H9 (cell line): ENCODE results near the gene MYB. TPM values are rescaled to one million over a fixed set of nuclear protein-coding genes. Genes with fewer than 3 reads are reported as not detected.

ENCODE experiments used
- DNase-seq: peaks from one replicate; pipeline ENCODE4 v3.0.0-alpha.2; 2017
- H2AFZ ChIP-seq: one replicate; pipeline ENCODE4 v1.6.1; 2013; ENCODE audit warnings: mild to moderate bottlenecking, low read length, control low read depth, moderate library complexity
- H2AK5ac ChIP-seq: 2 replicates; pipeline ENCODE4 v1.6.1; 2013; ENCODE audit warnings: low read length, control low read depth, mixed read lengths; ENCODE audit not compliant: insufficient read length
- H2BK120ac ChIP-seq: one replicate; pipeline ENCODE4 v1.6.1; 2013; ENCODE audit warnings: low read depth, mild to moderate bottlenecking, low read length, control low read depth, inconsistent platforms; ENCODE audit not compliant: poor library complexity, severe bottlenecking
- H2BK12ac ChIP-seq: 2 replicates; pipeline ENCODE4 v1.6.1; 2013; ENCODE audit warnings: low read length, control low read depth, mixed read lengths, low read depth; ENCODE audit not compliant: insufficient read length
- H2BK15ac ChIP-seq: 2 replicates; pipeline ENCODE4 v1.6.1; 2013; ENCODE audit warnings: low read depth, low read length, control low read depth
- H2BK20ac ChIP-seq: one replicate; pipeline ENCODE4 v1.6.1; 2013; ENCODE audit warnings: low read depth, mild to moderate bottlenecking, low read length, control low read depth, inconsistent platforms; ENCODE audit not compliant: poor library complexity, severe bottlenecking
- H2BK5ac ChIP-seq: 2 replicates; pipeline ENCODE4 v1.6.1; 2013; ENCODE audit warnings: low read length, control low read depth, mixed read lengths; ENCODE audit not compliant: insufficient read length
- H3K14ac ChIP-seq: 2 replicates; pipeline ENCODE4 v1.6.1; 2013; ENCODE audit warnings: low read length, control low read depth; ENCODE audit not compliant: insufficient read depth
- H3K18ac ChIP-seq: 2 replicates; pipeline ENCODE4 v1.6.1; 2013; ENCODE audit warnings: low read depth, mild to moderate bottlenecking, mixed read lengths, low read length, control low read depth; ENCODE audit not compliant: insufficient read length
- H3K23ac ChIP-seq: 2 replicates; pipeline ENCODE4 v1.6.1; 2013; ENCODE audit warnings: low read length, control low read depth, mixed read lengths, low read depth; ENCODE audit not compliant: insufficient read length
- H3K23me2 ChIP-seq: 2 replicates; pipeline ENCODE4 v1.6.1; 2013; ENCODE audit warnings: low read depth, mild to moderate bottlenecking, mixed read lengths, low read length, control low read depth; ENCODE audit not compliant: insufficient read length, poor library complexity, severe bottlenecking
- H3K27ac ChIP-seq: 2 replicates; pipeline ENCODE4 v1.5.1; 2013; ENCODE audit warnings: low read length, control low read depth, mixed read lengths, low read depth; ENCODE audit not compliant: insufficient read length
- H3K27me3 ChIP-seq: 2 replicates; pipeline ENCODE4 v1.6.1; 2013; ENCODE audit warnings: low read length, control low read depth, inconsistent platforms; ENCODE audit not compliant: insufficient read depth
- H3K4ac ChIP-seq: 2 replicates; pipeline ENCODE4 v1.6.1; 2013; ENCODE audit warnings: low read depth, mild to moderate bottlenecking, control low read depth, inconsistent platforms, low read length, moderate library complexity
- H3K4me1 ChIP-seq: 2 replicates; pipeline ENCODE4 v1.6.1; 2013; ENCODE audit warnings: low read length, control low read depth, inconsistent platforms; ENCODE audit not compliant: insufficient read depth
- H3K4me2 ChIP-seq: 2 replicates; pipeline ENCODE4 v1.6.1; 2013; ENCODE audit warnings: low read length, control low read depth, mixed read lengths; ENCODE audit not compliant: insufficient read length, insufficient read depth
- H3K56ac ChIP-seq: 2 replicates; pipeline ENCODE4 v1.6.1; 2013; ENCODE audit warnings: low read depth, mild to moderate bottlenecking, mixed read lengths, low read length, control low read depth; ENCODE audit not compliant: insufficient read length
- H3K79me1 ChIP-seq: 2 replicates; pipeline ENCODE4 v1.6.1; 2013; ENCODE audit warnings: low read depth, mild to moderate bottlenecking, moderate library complexity, low read length, control low read depth, inconsistent platforms; ENCODE audit not compliant: insufficient read depth, poor library complexity, severe bottlenecking
- H3K79me2 ChIP-seq: 2 replicates; pipeline ENCODE4 v1.6.1; 2013; ENCODE audit warnings: low read length, control low read depth, inconsistent platforms; ENCODE audit not compliant: insufficient read depth
- H3K9ac ChIP-seq: 2 replicates; pipeline ENCODE4 v1.6.1; 2013; ENCODE audit warnings: low read length, control low read depth, mixed read lengths; ENCODE audit not compliant: insufficient read length; ENCODE audit errors: extremely low read depth
- H3K9me3 ChIP-seq: one replicate; pipeline ENCODE4 v1.6.1; 2013; ENCODE audit warnings: low read depth, low read length, inconsistent platforms; ENCODE audit not compliant: control insufficient read depth
- H3T11ph ChIP-seq: one replicate; pipeline ENCODE4 v1.6.1; 2013; ENCODE audit warnings: mild to moderate bottlenecking, low read length, control low read depth, inconsistent platforms
- H4K20me1 ChIP-seq: one replicate; pipeline ENCODE4 v1.6.1; 2013; ENCODE audit not compliant: control insufficient read depth, insufficient read length, insufficient read depth
- H4K5ac ChIP-seq: 2 replicates; pipeline ENCODE4 v1.6.1; 2013; ENCODE audit warnings: low read depth, mild to moderate bottlenecking, mixed read lengths, low read length, control low read depth; ENCODE audit not compliant: insufficient read length
- H4K8ac ChIP-seq: replicated peaks from 2 replicates; pipeline ENCODE4 v1.6.1; 2013; ENCODE audit warnings: low read length, control low read depth, mixed read lengths, low read depth; ENCODE audit not compliant: insufficient read length
- H4K91ac ChIP-seq: 2 replicates; pipeline ENCODE4 v1.6.1; 2013; ENCODE audit warnings: low read depth, mild to moderate bottlenecking, moderate library complexity, mixed read lengths, low read length, control low read depth; ENCODE audit not compliant: insufficient read length
- H3K27ac Mint-ChIP-seq, 3 experiments: 2 replicates in 2 of 3; 3 replicates in 1 of 3; pipeline ENCODE4 v1.8.0; 2020 to 2021; ENCODE audit warnings: mixed read lengths in 3 of 3, mild to moderate bottlenecking in 1 of 3, moderate library complexity in 1 of 3
- H3K27me3 Mint-ChIP-seq: 2 replicates; pipeline ENCODE4 v1.8.0; 2021; ENCODE audit warnings: low read depth, mild to moderate bottlenecking, moderate library complexity, mixed read lengths
- H3K36me3 Mint-ChIP-seq, 3 experiments: 2 replicates in 2 of 3; 3 replicates in 1 of 3; pipeline ENCODE4 v1.8.0; 2020 to 2021; ENCODE audit warnings: low read depth in 3 of 3, mixed read lengths in 3 of 3; ENCODE audit not compliant: insufficient read depth in 1 of 3
- H3K4me1 Mint-ChIP-seq, 2 experiments: 2 replicates each; pipeline ENCODE4 v1.8.0; 2020; ENCODE audit warnings: mixed read lengths in 2 of 2
- H3K4me3 Mint-ChIP-seq, 2 experiments: 2 replicates in 1 of 2; 3 replicates in 1 of 2; pipeline ENCODE4 v1.8.0; 2020 to 2021; ENCODE audit warnings: mild to moderate bottlenecking in 2 of 2, mixed read lengths in 2 of 2, moderate library complexity in 1 of 2
- H3K9me3 Mint-ChIP-seq, 2 experiments: 2 replicates in 1 of 2; 3 replicates in 1 of 2; pipeline ENCODE4 v1.8.0; 2020; ENCODE audit warnings: mild to moderate bottlenecking in 2 of 2, mixed read lengths in 2 of 2, moderate library complexity in 1 of 2
- CTCF ChIP-seq: fragments of 200-600 bp; sonication (generic); conservative IDR thresholded peaks from 3 replicates; pipeline ENCODE4 v1.8.0; 2021; ENCODE audit warnings: antibody characterized with exemption, mild to moderate bottlenecking
- WGBS: extraction: QIAGEN DNeasy Blood & Tissue Kit; methylation state at CpG from one replicate; pipeline ENCODE4 v1.1.7; 2013; ENCODE audit warnings: missing lambda C conversion rate, low lambda C conversion rate, mixed read lengths; ENCODE audit not compliant: insufficient read length; ENCODE audit errors: extremely low coverage; 5-methylcytosine and 5-hydroxymethylcytosine counted together
- total RNA-seq: library from RNA; stranded (reverse); gene quantifications from 2 replicates; pipeline ENCODE4 v1.2.1, GENCODE V29; 2021

MYB gene
- total RNA-seq, 1 experiment from 2014 or later: 5.8 TPM

GRCh38 chr6:135215563-135215962 is 34.5 kb downstream of the MYB start:
- no peak overlapping the region for H3K56ac ChIP-seq
- no peak overlapping the region for H2BK15ac ChIP-seq
- no peak overlapping the region for H2BK12ac ChIP-seq
- no peak overlapping the region for H3K23ac ChIP-seq
- Mint-ChIP-seq H3K9me3 (no peaks in the 10 kb centered on the region), H3K27me3 (no peaks in the 10 kb centered on the region), H3K4me1 (peaks cover 8 to 13% of the 10 kb centered on the region in 2 experiments), H3K36me3 (peaks cover 0 to 31% (median 19%) of the 10 kb centered on the region in 3 experiments; a peak in 4 of 7 replicates), H3K27ac (peak overlapping the region in 1 of 3 experiments; percentile 87; a peak in 4 of 7 replicates), H3K4me3 (no peak overlapping the region)
- H4K5ac ChIP-seq: no peak overlapping the region
- no peak for TF ChIP-seq CTCF
- H3K23me2 ChIP-seq: no peaks in the 10 kb centered on the region
- H2BK120ac ChIP-seq: no peak overlapping the region
- H2BK20ac ChIP-seq: no peak overlapping the region
- no peaks in the 10 kb centered on the region for H3K79me2 ChIP-seq
- no peaks in the 10 kb centered on the region for H3K9me3 ChIP-seq
- H3K27me3 ChIP-seq: no peaks in the 10 kb centered on the region
- no peak overlapping the region for H3K18ac ChIP-seq
- H3K4me2 ChIP-seq: no peak overlapping the region
- H2AK5ac ChIP-seq: no peak overlapping the region
- no peak overlapping the region for H3K9ac ChIP-seq
- no peak overlapping the region for H4K91ac ChIP-seq
- no peaks in the 10 kb centered on the region for H3K4me1 ChIP-seq
- no peak overlapping the region for H3T11ph ChIP-seq
- no peaks in the 10 kb centered on the region for H3K79me1 ChIP-seq
- H2AFZ ChIP-seq: no peak overlapping the region
- H2BK5ac ChIP-seq: peak overlapping the region; percentile 71
- WGBS: no CpG with 5 or more reads among the region's 6 CpGs
- DNase-seq: no peak
- H3K4ac ChIP-seq: no peak overlapping the region
- H3K14ac ChIP-seq: no peak overlapping the region
- no peak overlapping the region for H4K8ac ChIP-seq
- H4K20me1 ChIP-seq: no peaks in the 10 kb centered on the region
- H3K27ac ChIP-seq: no peak overlapping the region
